CD1c-positive myeloid dendritic cell (primary cell): ENCODE results near the gene PON2.
A peak's percentile ranks its signal among the peaks of the same experiment; 100 is the strongest.
"Not testable (repeated sequence)": the region's sequence is repeated elsewhere in the genome, so short reads cannot be mapped to it uniquely, and the experiment has no call there.

Source experiments
- DNase-seq: peaks from one replicate; pipeline ENCODE4 v3.0.0-alpha.2; 2016; ENCODE audit errors: extremely low spot score

Gene PON2

DNA sequence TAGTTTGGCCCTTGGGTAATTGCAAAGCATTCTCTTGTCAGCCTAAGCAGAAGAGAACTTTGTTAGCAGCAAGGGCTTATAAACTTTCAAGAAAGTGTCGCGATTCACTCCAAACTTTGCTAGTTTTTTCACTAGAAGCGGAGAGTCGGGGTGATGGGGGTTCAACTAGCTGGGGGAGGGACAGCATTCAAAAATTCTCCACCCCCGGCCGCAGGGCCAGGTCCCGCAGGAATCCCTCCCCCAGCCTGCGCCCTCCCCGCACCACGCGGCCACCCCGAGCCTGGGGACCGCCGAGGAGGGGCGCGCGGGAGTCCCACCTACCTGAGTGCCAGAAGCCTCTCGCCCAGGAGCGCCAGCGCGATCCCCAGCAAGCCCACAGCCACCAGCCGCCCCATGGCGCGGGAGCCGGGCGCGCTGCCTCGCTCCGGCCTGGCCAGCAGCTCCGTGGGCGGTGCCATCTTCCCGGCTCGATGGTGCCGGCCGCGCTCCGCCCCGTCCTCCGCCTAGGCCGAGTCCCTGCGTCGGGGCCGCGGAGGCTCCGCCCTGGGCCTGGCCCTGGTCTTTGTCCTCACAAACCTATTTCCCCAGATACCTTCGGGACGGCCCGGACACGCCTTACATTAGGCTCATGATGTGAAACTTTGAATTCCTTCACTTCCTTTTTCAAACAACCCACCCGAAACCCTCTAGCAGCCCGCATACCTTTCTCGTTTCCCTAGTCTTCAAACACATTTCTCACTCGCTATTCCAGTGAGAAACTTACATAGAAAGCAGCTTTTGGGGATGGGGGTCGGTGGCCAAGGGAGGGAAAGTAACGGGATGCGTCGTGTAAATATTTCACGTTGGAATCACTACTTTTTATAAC is at the start of gene PON2:
Gene PON2, minus strand, starts transcription at position 472 of the 865 bp plus-strand sequence. Its CDS starts 77 bp downstream, at position 395.
- DNase-seq = peak; percentile 93

DNA sequence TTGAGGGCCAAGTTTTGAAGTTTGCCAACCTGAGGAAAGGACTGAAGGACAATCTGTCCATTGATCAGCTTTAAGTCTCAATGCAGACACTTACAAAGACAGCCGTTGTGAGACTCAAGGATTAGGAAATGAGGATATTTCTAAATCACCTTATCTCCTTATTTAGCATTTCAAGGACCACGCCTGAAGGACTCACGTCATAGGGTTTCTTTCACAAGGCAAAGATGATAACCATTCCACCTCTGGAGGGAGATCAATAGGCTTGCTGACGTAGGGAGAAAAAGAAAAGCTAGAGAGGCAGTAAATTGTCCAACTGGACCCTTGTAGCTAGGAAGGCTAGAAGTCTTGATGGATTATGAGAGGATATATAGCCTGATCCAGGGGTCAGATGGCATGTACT is 47.6 kb upstream of the PON2 start:
- no peak for DNase-seq

DNA sequence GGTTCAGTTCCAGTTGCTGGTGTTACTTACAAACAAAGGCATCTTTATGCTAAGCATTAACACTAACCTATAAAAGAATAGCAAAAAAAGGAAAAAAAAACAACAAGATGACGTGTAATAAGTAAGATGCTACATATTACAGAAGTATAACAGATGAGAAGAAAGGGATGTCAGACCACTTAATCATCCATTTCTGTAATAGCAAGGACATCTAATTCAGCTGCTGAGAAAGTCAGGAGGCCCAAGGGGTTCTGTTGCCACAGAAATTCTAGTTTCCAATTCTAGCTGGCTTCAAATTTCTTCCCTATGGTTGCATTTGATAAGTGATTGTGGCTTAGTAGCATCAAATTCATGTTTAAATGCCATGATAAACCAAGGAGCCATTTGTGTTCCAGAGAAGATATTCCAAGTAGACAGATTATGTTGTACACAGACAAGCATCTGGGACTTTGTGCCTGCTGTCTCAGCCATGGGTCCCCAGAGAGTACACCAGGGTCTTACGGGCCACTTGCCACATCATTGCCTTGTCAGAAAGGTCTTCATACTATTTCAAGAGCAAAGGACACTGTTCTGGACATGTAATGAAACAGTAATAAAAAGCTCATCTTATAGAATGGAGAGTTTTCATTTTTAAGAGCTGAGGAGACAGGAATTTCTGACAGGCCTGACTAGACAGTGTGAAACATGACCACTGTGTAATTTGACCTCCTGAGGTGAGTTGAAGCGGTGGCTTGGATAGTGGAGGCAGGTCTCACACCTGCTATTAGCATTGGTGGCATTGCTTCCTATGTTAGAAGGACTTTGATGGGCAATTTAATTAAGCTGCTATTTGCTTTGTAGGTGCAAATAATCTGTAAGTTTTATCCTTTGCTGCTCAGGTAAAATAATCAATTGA is 46.7 kb upstream of the PON2 start:
- DNase-seq = no peak

DNA sequence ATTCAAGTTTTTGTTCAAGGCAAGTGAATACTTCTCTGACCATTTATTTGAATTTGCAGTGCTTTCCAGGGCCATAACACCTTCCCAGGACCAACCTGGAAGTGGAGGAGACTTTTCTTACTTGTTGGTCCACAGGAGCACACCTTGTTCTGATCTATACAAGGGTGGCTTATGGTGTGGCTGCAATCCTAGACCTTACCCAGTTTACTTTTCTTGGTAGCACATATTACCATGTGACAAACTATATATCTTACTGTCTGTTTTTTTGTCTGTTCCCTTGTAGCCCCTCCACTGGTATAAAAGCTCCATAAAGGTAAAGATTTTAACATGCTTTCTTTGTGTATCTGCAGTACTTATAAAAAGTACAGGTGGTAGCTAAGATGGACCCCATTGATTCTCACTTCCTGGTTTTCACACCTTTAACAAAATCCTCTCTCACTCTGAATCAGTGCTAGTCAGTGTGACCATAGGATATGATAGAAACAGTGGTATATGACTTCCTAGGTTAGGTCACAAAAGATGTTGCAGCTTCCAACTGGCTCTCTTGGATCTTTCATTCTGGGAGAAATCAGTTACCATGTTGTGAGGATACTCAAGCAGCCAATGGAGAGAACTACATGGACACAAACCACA is 45.3 kb upstream of the PON2 start:
- DNase-seq = no peak

DNA sequence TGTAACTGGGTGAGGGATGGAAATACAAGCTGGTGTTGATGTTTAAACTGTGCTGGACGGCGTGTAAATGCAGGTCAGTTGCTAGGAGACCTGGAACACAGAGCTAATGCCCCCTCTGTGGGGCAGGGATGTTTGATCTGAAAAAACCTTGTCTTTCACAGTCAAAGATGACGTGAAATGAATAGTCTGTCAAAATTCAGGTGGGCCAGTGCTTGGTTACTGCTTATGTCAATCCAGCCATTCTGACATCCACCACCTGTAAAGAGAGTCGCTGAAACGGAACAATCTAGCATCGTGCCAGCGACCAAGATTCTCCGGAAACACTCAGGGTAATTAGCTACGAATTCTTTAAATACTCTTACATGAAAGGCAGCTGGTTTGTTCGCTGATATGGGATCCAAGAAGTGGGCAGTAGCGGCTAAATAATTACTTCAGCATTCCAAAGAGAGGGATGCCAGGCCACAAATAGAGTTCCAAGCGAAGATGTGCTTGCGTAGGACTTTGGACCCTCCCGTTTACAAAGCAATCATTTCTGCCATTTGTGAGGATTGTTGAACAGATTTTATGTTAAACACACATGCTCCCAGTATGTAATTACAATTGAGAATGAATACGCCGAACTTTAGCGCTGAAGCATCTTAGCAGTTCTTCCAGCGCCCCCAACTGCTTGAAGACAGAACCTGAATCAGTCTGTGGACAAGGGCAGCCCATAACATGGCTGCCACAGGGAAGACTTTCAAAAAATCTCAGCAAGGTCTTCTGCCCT is 43.6 kb upstream of the PON2 start:
- no peak for DNase-seq

DNA sequence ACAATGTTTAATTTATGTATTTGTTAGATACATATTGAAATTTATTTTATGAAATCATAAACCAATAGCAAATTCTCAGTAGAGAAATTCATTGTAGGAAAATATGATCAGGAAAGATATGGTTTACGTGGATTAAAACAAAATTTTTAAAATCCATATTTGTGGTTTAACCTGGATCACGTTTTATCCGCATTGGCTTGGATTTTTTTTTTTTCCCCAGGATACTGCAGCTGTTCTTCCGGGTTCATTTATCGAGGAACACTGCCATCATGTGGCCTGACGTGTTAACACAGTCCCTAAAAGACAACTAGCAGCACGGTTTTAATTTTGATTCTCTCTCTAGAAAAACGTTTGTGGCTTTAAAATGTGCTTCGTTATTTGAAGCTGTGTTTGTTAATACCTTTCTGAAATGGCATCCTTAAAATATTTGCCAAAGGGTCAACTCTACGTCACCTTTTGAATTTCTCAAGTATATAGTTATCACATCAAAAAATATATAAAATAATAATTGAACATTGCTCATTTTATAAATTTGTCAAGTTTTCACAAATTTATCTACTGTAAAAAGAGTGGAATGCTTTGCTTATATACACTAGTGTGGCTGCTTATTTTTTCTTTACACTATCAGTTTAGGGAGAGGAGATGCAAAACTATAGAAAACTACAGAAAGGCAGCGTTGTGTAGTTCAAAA is 42.2 kb upstream of the PON2 start:
- DNase-seq = peak; percentile 73

DNA sequence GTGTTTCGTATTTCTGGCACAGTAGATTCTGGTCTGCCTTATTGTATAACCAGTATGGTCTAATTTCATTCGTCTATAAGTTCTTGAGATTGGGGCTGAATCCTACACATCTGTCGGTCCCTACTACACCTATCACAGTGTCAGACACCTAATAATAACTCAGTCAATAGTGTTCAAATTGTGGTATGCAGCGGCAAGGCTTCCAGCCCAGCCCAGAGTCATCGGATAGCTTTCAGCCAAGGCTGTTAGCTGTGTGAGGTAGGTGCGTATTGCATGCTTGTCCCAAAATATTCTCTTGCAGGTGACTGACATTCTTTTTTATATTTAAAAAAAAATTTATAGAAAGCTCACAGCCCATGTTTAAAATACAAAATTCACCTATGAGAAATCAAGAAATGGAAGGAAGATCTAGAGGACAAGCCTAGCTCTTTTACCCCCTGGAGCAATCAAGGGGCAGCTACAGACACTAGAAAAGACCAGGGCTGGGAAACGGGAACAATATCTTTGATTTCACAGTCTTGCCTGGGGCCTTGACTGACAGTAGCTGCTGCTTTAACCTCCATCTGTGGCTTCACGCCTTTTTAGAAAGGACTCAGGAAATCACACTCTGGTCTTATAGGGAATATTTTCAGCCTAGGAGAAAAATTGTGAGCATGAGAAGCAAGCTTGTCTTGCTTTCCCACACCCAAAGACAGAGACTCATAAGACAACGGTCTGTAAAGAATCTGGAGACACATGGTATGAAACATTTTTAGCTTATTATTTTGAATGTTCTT is 41.4 kb upstream of the PON2 start:
- no peak for DNase-seq

DNA sequence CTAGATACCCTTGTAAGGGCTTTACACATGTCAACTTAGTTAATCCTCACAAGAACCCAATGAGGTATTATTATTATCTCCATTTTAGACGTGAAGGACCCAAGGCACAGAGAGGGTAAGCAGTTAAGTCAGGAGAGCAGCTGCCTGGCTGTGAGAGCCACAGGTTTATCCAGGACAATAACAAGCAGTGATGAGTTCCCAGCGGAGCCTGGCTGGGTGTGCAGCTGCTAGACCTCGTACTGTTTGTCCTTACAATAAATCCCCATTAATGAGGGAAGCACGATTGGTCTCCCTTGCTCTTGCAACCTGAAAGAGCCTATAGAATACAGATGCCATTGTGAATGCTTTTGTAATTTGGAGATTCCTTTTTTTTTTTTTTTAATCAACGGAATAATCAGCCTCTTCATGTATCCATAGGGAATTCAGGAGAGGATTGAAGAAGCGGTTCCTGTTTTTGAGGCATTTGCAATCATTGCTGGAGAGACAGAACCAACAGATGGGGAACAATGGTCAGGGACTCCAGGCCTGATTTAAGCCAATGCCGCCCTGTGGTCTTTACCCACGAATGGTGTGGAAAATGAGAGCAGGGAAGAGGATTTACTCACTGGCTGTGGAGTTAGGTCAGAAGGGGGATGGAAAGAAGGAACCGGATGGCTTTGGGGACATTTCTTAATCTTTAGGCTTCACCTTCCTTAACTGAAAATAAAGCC is 38.6 kb upstream of the PON2 start:
- no peak for DNase-seq

DNA sequence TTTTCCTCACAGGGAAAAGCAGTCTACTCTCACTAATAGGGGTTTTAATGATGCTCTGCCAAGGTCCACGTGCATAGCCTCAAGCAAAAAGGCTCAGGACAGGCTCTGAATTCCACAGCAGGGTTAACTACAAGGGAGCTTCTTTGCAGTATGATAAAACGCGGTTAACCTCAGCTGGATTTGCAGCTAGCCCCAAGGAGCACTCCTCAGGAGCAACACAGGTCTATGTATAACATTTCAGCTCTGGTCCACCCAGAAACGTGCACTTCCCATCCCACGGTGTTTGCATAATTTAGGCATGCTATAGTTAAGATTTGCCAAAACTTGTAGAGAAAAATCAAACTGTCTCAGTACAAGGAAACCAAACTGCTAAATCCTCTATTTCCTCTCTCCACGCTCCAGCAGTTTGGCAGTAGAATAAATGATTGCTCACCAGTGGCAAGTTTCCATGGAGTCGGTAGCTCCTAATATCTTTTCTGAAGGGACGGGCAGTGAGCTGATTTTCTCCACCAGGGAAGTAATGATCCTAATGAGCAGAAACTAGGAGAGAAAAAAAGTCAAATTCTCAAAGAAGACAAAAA is 37.8 kb upstream of the PON2 start:
- DNase-seq = no peak

DNA sequence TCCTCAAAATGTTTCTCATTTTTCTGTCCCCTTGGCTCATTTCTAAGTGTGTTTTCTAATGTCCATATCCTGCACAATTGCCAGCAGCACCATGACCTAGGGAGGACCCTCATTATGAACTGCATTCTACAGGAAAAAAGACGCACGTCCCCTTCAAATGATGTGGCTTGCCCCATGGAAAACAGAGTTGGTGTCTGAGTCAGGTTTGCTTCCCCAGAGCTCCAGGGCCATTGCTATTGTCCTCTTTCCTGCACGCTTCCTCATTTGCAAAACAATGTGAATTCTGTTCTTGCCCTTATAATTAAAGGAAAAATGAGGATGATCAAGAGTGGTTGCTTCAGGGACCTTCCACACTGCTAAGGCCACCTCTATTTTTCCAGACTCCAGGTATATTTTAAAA is 36.2 kb upstream of the PON2 start:
- peak; percentile 6 for DNase-seq

DNA sequence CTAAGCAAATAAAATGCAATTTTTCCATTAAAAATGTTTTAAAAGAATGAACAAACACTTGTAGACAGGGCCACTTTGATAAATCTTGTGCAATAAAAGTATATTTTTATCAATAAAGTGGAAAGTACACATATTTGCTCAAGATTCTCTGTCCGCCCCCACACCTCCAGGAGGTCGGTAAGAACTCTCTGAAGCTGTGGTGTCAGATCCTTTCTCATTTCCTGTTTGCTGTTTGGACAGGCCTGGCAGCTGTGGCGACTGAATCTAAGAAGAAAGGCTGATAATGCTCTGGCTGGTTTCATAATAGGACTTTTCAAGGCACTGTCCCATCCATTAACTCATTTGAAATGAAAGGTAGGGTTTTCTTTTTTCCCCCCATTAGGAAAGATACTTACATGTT is 35.6 kb upstream of the PON2 start:
- DNase-seq = peak; percentile 66

DNA sequence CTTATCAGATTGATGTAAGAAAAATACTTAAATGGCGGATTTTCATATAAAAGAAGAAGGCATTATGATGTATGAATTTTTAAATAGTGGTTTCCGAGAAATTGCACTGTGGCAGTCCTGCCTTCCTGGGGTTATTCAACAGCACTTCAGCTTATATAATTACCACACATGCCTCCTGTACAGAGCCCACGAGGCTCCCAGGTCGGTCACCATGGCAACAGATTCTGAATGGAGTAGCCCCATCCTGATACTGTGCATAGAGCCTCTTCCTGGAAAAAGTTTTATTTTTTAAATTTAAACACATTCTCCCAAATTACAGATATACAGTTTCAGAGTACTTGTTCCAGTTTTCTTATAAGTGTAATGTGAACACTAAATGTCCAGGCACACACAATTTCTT is 35.0 kb upstream of the PON2 start:
- no peak for DNase-seq

DNA sequence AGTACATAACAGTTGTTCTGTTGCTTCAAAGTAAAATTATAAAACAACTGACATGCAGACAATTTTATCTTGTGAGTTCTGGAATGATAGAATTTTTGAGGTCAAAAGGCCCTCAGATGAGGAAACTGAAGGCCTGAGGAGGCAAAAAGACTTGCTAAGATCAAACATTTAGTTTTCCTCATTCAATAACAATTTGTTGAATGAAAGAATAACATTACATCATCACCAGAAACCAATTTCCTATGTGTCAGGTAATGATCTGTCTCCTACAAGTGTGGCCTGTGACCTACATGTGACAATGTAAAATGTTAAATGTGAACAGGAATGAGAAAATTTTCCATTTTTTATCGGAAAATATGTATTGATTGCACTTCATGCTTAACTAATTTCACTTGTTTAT is 34.4 kb upstream of the PON2 start:
- no peak for DNase-seq

DNA sequence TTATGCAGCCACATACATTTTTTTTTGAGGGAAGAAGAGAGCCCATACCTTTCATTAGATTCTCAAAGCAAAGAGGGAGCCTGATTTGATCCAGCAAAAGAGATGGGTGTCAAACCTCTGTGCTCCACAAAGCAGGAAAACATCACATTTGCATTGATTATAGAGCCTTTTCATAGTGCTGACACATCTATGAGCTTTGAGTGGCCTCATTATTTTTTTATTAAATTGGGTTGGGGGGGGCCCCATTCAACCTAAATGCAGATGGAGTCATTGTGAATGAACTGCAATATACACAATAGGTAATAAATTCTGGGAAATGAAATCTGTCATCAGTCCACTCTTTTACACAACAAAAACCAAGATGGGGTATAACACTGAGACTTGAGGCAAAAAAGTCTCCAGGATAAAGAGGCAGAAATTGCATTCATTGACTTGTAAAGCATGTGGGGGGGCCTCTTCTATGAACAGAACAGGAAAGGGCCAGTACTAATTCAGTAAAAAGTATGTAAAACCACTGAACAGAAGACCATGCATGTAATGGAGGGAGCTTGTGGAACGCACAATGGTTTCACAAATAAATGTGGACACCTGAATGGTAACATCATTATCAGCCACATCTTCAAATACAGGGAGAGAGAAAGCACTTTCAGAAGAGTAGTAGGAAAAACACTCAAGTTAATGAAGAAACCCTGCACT is 33.2 kb upstream of the PON2 start:
- no peak for DNase-seq

DNA sequence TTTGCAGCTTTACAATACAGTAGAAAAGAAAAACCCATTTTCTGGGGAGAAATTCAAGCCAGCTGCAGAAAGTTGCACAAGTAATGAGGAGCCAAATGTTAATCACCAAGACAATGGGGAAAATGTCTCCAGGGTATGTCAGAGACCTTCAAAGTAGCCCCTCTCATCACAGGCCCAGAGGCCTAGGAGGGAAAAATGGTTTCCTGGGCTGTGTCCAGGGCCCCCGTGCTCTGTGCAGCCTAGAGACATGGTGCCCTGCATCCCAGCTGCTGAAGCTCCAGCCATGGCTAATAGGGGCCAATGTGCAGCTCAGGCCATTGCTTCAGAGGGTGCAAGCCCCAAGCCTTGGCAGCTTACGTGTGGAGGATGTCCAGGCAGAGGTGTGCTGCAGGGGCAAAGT is 25.8 kb upstream of the PON2 start:
- not testable (repeated sequence) for DNase-seq

DNA sequence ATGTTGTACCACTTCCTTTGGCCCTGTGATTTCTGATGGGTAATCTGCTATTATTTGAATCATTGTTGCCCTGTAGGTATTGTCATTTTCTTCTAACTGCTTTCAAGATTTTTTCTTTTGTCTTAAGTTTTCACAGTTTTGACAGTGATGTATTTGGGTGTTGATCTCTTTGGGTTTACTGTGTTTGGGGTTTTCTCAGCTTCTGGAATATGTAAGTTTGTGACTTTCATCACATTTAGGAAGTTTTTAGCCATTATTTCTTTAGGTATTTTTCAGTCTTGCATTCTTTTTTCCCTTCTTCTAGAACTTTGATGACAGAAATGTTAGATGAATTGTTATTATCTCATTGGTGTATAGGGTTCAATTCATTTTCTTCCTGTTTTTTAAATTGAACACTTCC is 23.1 kb upstream of the PON2 start:
- DNase-seq = no peak

DNA sequence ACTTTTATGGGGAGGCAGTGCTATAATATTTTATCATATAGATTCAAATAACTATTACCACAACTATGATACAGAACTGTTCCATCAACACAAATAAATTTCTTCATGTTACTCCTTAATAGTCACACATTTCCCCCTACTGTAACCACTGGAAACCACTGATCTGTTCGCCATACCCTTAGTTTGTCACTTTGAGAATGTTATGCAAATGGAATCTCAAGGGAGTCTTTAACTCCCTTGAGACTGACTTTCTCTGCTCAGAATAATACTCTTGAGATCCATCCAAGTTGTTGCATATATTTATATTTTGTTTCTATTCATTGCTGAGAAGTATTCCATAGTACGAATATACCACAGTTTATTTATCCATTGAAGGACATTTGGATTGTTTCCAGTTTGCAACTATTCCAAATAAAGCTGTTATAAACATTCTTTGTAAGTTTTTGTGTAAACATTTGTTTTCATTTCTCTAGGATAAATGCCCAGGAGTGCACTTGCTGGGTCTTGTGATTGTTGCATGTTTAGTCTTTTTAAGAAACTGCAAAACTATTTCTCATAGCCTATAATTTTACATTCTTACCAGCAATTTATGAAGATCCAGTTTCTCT is 19.7 kb upstream of the PON2 start:
- DNase-seq = no peak

DNA sequence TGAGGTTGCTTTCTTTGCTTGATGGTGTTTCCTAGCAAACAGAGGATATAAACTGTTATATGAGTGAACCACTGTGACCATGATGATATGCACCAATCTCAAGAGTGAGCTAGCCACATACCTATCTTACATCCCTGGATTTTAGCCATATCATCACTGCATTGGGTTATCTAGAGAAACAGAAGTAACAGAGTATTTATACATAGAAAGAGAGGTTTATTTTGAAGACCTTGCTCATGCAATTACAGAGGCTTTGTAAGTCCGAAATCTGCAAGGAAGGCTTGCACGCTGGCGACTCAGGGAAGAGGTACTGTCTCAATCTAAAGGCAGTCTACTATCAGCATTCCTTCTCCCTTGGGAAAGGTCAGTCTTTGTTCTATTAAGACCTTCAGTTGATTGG is 11.8 kb upstream of the PON2 start:
- no peak for DNase-seq
